Vagina (tissue), 2 donors: ENCODE results near the gene KIAA1671. TPM values are rescaled to one million over a fixed set of nuclear protein-coding genes. Genes with fewer than 3 reads are reported as not detected.
"Not testable (repeated sequence)": the region's sequence is repeated elsewhere in the genome, so short reads cannot be mapped to it uniquely, and the experiment has no call there.

Experiments
- DNase-seq, 2 donors: peaks; one replicate each; pipeline ENCODE4 v3.0.0-alpha.2; 2017; ENCODE audit errors: extremely low spot score in 2 of 2
- H3K27ac ChIP-seq: fragments of 200-600 bp; sonication (generic); one replicate; pipeline ENCODE4 v1.5.1; 2019
- H3K27me3 ChIP-seq: fragments of 200-600 bp; sonication (generic); one replicate; pipeline ENCODE4 v1.5.1; 2019
- H3K36me3 ChIP-seq, 2 donors: fragments of 200-600 bp; sonication (generic); one replicate each; pipeline ENCODE4 v1.5.1; 2017 to 2019
- H3K4me1 ChIP-seq: fragments of 200-600 bp; sonication (generic); one replicate; pipeline ENCODE4 v1.5.1; 2019
- H3K4me3 ChIP-seq, 2 donors: fragments of 200-600 bp; sonication (generic); 1 replicate in 1 of 2; 2 replicates in 1 of 2; pipeline ENCODE4 v1.5.1; 2016 to 2019
- H3K9me3 ChIP-seq: fragments of 200-600 bp; sonication (generic); one replicate; pipeline ENCODE4 v1.5.1; 2019
- CTCF ChIP-seq, 3 experiments: fragments of 450-650 bp in 2 of 3; fragments of 200-600 bp in 1 of 3; sonication (generic) in 1 of 3; IDR thresholded peaks; one replicate each; pipeline ENCODE4 v1.5.1; 2017 to 2019; ENCODE audit warnings: antibody characterized with exemption in 3 of 3, mild to moderate bottlenecking in 2 of 3, moderate library complexity in 2 of 3
- POLR2A ChIP-seq, 2 donors: fragments of 450-650 bp; IDR thresholded peaks; one replicate each; pipeline ENCODE4 v1.6.1; 2017; ENCODE audit warnings: antibody characterized with exemption in 2 of 2, mild to moderate bottlenecking in 2 of 2, moderate library complexity in 2 of 2
- POLR2AphosphoS5 ChIP-seq, 2 donors: sonication (generic); formaldehyde crosslinking; IDR thresholded peaks; one replicate each; pipeline ENCODE4 v1.9.0; 2017; ENCODE audit warnings: antibody characterized with exemption in 2 of 2, mild to moderate bottlenecking in 2 of 2, low read depth in 1 of 2; ENCODE audit not compliant: insufficient read depth in 1 of 2
- intact Hi-C: fragments of 100-400 bp; cut with DNase I; formaldehyde crosslinking; loops from one replicate; pipeline ENCODE4 v1.15.1; 2023
- total RNA-seq: library from RNA; depleted of rRNA; stranded (reverse); fragments of >200 nt; gene quantifications from one replicate; pipeline ENCODE4 v1.2.3, GENCODE V29; 2016

Gene KIAA1671
- total RNA-seq, 1 donor from 2014 or later: 54.0 TPM

DNA sequence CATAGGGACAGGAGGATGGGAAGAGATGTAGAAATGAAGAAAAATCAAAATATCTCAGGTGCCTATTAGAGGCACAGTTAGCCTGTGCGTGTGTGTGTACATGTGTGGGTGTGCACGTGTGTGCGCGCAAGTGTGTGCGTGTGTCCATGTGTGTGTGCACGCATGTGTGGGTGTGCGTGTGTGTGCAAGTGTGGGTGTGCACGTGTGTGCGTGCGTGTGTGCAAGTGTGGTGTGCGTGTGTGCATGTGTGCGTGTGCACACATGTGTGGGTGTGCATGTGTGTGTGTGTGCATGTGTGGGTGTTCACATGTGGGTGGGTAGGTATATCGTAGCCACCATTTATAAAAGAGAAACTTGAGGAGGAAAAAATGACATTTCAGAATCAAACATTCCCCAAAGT lies 276.3 kb downstream of the KIAA1671 start:
- Histone ChIP-seq H3K4me1 (no peaks in the 10 kb centered on the region), H3K4me3 (no peak overlapping the region), H3K27me3 (no peaks in the 10 kb centered on the region), H3K36me3 (no peaks in the 10 kb centered on the region), H3K9me3 (no peaks in the 10 kb centered on the region), H3K27ac (no peak overlapping the region)
- intact Hi-C loops: no loop called here
- no peak for DNase-seq
- no peak for TF ChIP-seq CTCF (IDR thresholded peaks at IDR 0.05)
- TF ChIP-seq POLR2AphosphoS5 (IDR thresholded peaks at IDR 0.05; ENCODE audit: insufficient read depth in 1 of 2, low read depth in 1 of 2): no peak
- no peak for TF ChIP-seq POLR2A (IDR thresholded peaks at IDR 0.05)

GRCh38 chr22:25230760-25231159 lies 278.2 kb downstream of the KIAA1671 start:
- intact Hi-C loops, H3K27ac ChIP-seq, DNase-seq, H3K9me3 ChIP-seq, H3K27me3 ChIP-seq, H3K4me3 ChIP-seq, H3K36me3 ChIP-seq, H3K4me1 ChIP-seq: not testable (repeated sequence)

- no peak for DNase-seq
Measured at GRCh38 chr22:25232301-25232700, 279.8 kb downstream of the KIAA1671 start.

DNA sequence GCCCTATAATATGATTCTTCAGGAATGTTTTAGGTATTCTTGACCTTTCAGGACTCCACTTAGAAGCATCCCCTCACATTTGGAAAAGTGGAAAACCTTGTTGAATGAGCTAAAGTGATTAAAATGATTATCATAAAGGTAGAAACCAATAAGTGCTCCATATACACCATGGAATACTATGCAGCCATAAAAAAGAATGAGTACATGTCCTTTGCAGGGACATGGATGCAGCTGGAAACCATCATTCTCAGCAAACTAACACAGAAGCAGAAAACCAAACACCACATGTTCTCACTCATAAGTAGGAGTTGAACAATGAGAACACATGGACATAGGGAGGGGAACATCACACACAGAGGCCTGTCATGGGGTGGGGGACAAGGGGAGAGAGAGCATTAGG lies 281.2 kb downstream of the KIAA1671 start:
- H3K27ac ChIP-seq, H3K4me1 ChIP-seq, H3K9me3 ChIP-seq, DNase-seq, H3K36me3 ChIP-seq, H3K4me3 ChIP-seq, intact Hi-C loops, H3K27me3 ChIP-seq: not testable (repeated sequence)

More at GRCh38 chr22:25232301-25232700, 279.8 kb downstream of the KIAA1671 start:
- H3K27ac ChIP-seq: no peak overlapping the region
- no peaks in the 10 kb centered on the region for H3K9me3 ChIP-seq
- TF ChIP-seq CTCF (IDR thresholded peaks at IDR 0.05) (no peak), POLR2A (IDR thresholded peaks at IDR 0.05) (no peak), POLR2AphosphoS5 (IDR thresholded peaks at IDR 0.05; ENCODE audit: insufficient read depth in 1 of 2, low read depth in 1 of 2) (no peak)
- no peak overlapping the region for H3K4me3 ChIP-seq
- H3K36me3 ChIP-seq: no peaks in the 10 kb centered on the region
- no peaks in the 10 kb centered on the region for H3K27me3 ChIP-seq
- no peaks in the 10 kb centered on the region for H3K4me1 ChIP-seq
- intact Hi-C loops: no loop called here

DNA sequence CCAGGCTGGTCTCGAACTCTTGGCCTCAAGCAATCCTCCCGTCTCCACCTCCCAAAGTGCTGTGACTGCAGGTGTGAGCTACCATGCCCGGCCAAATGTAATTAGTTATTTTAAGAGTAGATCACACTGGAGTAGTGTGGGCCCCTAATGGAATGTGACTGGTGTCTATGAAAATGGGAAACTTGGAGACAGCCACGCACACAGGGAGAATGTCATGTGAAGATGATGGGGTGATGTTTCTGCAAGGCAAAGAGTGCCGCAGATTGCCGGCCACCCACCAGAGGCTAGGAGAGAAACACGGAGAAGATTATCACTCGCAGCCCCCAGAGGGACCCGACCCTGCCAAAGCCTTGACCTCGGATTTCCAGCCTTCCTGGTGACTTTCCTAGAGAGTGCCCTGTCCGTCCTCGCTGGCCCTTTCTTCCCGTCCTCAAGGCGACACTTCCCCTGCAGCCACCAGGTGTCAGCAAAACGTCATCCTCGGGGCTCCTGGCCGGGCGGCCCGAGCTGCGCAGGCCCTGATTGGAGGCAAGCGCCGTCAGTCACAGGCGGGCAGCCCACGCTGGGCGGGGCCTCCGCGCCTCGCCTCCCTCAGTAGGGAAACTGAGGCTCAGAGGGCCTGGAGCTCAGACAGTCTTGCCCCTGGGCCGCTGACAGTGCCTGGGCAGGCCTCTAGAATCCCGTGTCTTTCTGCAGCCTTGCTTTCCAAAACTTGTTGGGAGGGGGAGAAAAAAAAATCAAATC lies 283.2 kb downstream of the KIAA1671 start:
- DNase-seq: no peak
- Histone ChIP-seq H3K9me3 (no peaks in the 10 kb centered on the region), H3K4me1 (no peaks in the 10 kb centered on the region), H3K27ac (no peak overlapping the region), H3K27me3 (no peaks in the 10 kb centered on the region), H3K4me3 (no peak overlapping the region), H3K36me3 (no peaks in the 10 kb centered on the region)
- peak in 2 of 3 experiments; percentile 19 to 25 for TF ChIP-seq CTCF (IDR thresholded peaks at IDR 0.05)
- no peak for TF ChIP-seq POLR2A (IDR thresholded peaks at IDR 0.05)
- intact Hi-C loops: no loop called here

DNA sequence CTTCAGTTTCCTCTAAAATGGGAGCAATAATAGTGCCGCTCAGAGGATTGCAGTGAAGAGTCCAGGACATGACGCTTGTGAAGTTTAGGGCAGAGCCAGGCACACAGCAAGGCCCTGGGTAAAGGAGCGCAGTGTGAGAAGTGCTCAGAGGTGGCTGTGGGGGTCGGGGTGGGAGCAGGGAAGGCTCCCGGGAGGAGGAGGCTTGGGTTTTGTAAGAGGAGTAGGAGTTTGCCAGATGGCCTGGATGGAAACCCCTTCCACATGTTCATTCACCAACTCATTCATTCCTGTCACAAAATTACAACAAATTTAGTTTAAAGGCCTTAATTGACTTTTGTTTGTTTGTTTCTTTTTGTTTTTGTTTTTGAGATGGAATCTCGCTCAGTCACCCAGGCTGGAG lies 283.9 kb downstream of the KIAA1671 start:
- intact Hi-C loops: no loop called here
- TF ChIP-seq CTCF (IDR thresholded peaks at IDR 0.05): no peak
- TF ChIP-seq POLR2A (IDR thresholded peaks at IDR 0.05): no peak
- TF ChIP-seq POLR2AphosphoS5 (IDR thresholded peaks at IDR 0.05; ENCODE audit: insufficient read depth in 1 of 2, low read depth in 1 of 2): no peak
- no peak for DNase-seq
- no peak overlapping the region for H3K27ac ChIP-seq
- H3K36me3 ChIP-seq: no peaks in the 10 kb centered on the region
- H3K27me3 ChIP-seq: no peaks in the 10 kb centered on the region
- H3K9me3 ChIP-seq: no peaks in the 10 kb centered on the region
- no peak overlapping the region for H3K4me3 ChIP-seq
- no peaks in the 10 kb centered on the region for H3K4me1 ChIP-seq
